Endothelial cell of umbilical vein (primary cell): ENCODE results near the gene SAC3D1. TPM values are rescaled to one million over a fixed set of nuclear protein-coding genes. Genes with fewer than 3 reads are reported as not detected.

Experiments
- BruUV-seq: library from RNA; stranded (reverse); fragments of 400-500 nt; replicated peaks from 2 replicates; lab custom pipeline; 2021; lab: Mats Ljungman, UMichigan
- CTCF ChIA-PET: fragments of 300-600, 350-600 bp; sonication (Branson Sonifier 250); formaldehyde crosslinking; loops from one replicate; lab custom pipeline; 2021; ENCODE audit warnings: antibody characterized with exemption, inconsistent platforms; lab: Charles Lee
- POLR2A ChIA-PET: fragments of 300-600, 350-600 bp; sonication (Branson Sonifier 250); formaldehyde crosslinking; loops from one replicate; lab custom pipeline; 2021; ENCODE audit warnings: antibody characterized with exemption, inconsistent platforms; lab: Charles Lee
- DNase-seq: peaks from one replicate; pipeline ENCODE4 v3.0.0-alpha.2; 2011; ENCODE audit warnings: low read depth, low spot score
- FAIRE-seq: peaks from 2 replicates; lab custom pipeline; 2011; peaks lifted over from hg19 to GRCh38; lab: Jason Lieb, UNC
- H2AFZ ChIP-seq: 2 replicates; pipeline ENCODE4 v1.6.0; 2012; ENCODE audit warnings: low read depth, low read length, control low read depth, inconsistent platforms
- H3K27ac ChIP-seq: 2 replicates; pipeline ENCODE4 v1.5.1; 2011; ENCODE audit warnings: low read depth, mild to moderate bottlenecking, control low read depth, low read length, moderate library complexity; ENCODE audit not compliant: insufficient read depth
- H3K27me3 ChIP-seq, 2 experiments: 2 replicates each; pipeline versions ENCODE4 v1.6.0 to v1.6.1; 2011; ENCODE audit warnings: low read length in 2 of 2, mixed read lengths in 1 of 2; ENCODE audit not compliant: control insufficient read depth in 2 of 2, insufficient read depth in 2 of 2
- H3K36me3 ChIP-seq, 2 experiments: 2 replicates in 1 of 2; 3 replicates in 1 of 2; pipeline ENCODE4 v1.5.1; 2011; ENCODE audit warnings: low read length in 2 of 2, mild to moderate bottlenecking in 1 of 2, moderate library complexity in 1 of 2; ENCODE audit not compliant: control insufficient read depth in 2 of 2, insufficient read depth in 2 of 2; ENCODE audit errors: extremely low read depth in 1 of 2
- H3K4me1 ChIP-seq: 3 replicates; pipeline ENCODE4 v1.5.1; 2011; ENCODE audit warnings: mild to moderate bottlenecking, low read length; ENCODE audit not compliant: control insufficient read depth, insufficient read depth; ENCODE audit errors: extremely low read depth
- H3K4me2 ChIP-seq: 2 replicates; pipeline ENCODE4 v1.6.1; 2011; ENCODE audit warnings: low read length, control low read depth, mixed read lengths; ENCODE audit not compliant: insufficient read depth
- H3K4me3 ChIP-seq, 3 experiments: fragments of 200-600 bp in 1 of 3; sonication (generic), shearing (Covaris generic) in 1 of 3; replicated peaks in 1 of 3; 2 replicates each; pipeline ENCODE4 v1.5.1; 2011 to 2016; ENCODE audit warnings: control low read depth in 3 of 3, low read length in 3 of 3, mild to moderate bottlenecking in 2 of 3, inconsistent platforms in 1 of 3, low read depth in 1 of 3, moderate library complexity in 1 of 3; ENCODE audit not compliant: insufficient read depth in 1 of 3
- H3K79me2 ChIP-seq: 2 replicates; pipeline ENCODE4 v1.6.0; 2012; ENCODE audit warnings: low read length, inconsistent platforms; ENCODE audit not compliant: control insufficient read depth, insufficient read depth
- H3K9ac ChIP-seq: replicated peaks from 2 replicates; pipeline ENCODE3; 2011; ENCODE audit warnings: low read length, control low read depth; ENCODE audit not compliant: insufficient read depth; ENCODE audit errors: extremely low read depth
- H3K9me1 ChIP-seq: replicated peaks from 3 replicates; pipeline ENCODE4 v1.6.0; 2011; ENCODE audit warnings: mild to moderate bottlenecking, low read length; ENCODE audit not compliant: control insufficient read depth, insufficient read depth; ENCODE audit errors: extremely low read depth
- H3K9me3 ChIP-seq: replicated peaks from 2 replicates; pipeline ENCODE4 v1.5.1; 2012; ENCODE audit warnings: low read length, inconsistent platforms; ENCODE audit not compliant: control insufficient read depth, insufficient read depth
- H4K20me1 ChIP-seq: replicated peaks from 2 replicates; pipeline ENCODE3; 2011; ENCODE audit warnings: mild to moderate bottlenecking, low read length; ENCODE audit not compliant: control insufficient read depth, insufficient read depth; ENCODE audit errors: extremely low read depth
- CTCF ChIP-seq, 2 donors: IDR thresholded peaks; 1 replicate in 1 of 2; 2 replicates in 1 of 2; pipeline ENCODE4 v1.5.1; 2011; ENCODE audit warnings: low read length in 2 of 2, mild to moderate bottlenecking in 2 of 2, moderate library complexity in 2 of 2, control low read depth in 1 of 2, inconsistent platforms in 1 of 2, low read depth in 1 of 2; ENCODE audit not compliant: insufficient read depth in 1 of 2; ENCODE audit errors: extremely low read depth in 1 of 2
- EZH2 ChIP-seq: IDR thresholded peaks from 2 replicates; pipeline ENCODE4 v1.6.1; 2012; ENCODE audit warnings: borderline replicate concordance, low read depth, mild to moderate bottlenecking, moderate library complexity, low read length, inconsistent platforms; ENCODE audit not compliant: severe bottlenecking
- FOS ChIP-seq: IDR thresholded peaks from 2 replicates; pipeline ENCODE4 v1.6.1; 2011; ENCODE audit warnings: mild to moderate bottlenecking, low read length, moderate library complexity, borderline replicate concordance; ENCODE audit not compliant: insufficient read depth
- GATA2 ChIP-seq: IDR thresholded peaks from 2 replicates; pipeline ENCODE4 v1.7.0; 2011; ENCODE audit warnings: low read depth, mild to moderate bottlenecking, moderate library complexity, mixed read lengths, low read length; ENCODE audit not compliant: insufficient read length, insufficient read depth
- JUN ChIP-seq: IDR thresholded peaks from 2 replicates; pipeline ENCODE4 v1.6.1; 2011; ENCODE audit warnings: borderline replicate concordance, low read depth; ENCODE audit not compliant: insufficient read length, insufficient read depth
- MAX ChIP-seq: IDR thresholded peaks from 2 replicates; pipeline ENCODE4 v1.6.1; 2011; ENCODE audit not compliant: insufficient read depth, insufficient read length
- MYC ChIP-seq: IDR thresholded peaks from one replicate; pipeline ENCODE4 v1.6.1; 2011; ENCODE audit warnings: mild to moderate bottlenecking, low read depth, low read length
- POLR2A ChIP-seq: IDR thresholded peaks from 2 replicates; pipeline ENCODE4 v1.6.1; 2012; ENCODE audit warnings: low read depth, mild to moderate bottlenecking, control low read depth, low read length
- dilution Hi-C: fragments of 300-500 bp; cut with MboI; formaldehyde crosslinking; loops from one replicate; pipeline ENCODE4 v1.15.0; 2019; ENCODE audit warnings: low sequenced_read_pairs; ENCODE audit not compliant: extremely low pct_ligation_motif_present
- intact Hi-C: fragments of 100-400 bp; cut with micrococcal nuclease; formaldehyde crosslinking; loops from one replicate; pipeline ENCODE4 v1.10.0; 2022
- polyA plus RNA-seq, 4 experiments: library from polyadenylated mRNA; depleted of rRNA in 3 of 4; stranded (reverse) in 3 of 4; unstranded in 1 of 4; fragments of >200 nt; gene quantifications; 2 replicates each; pipeline versions ENCODE4 v1.2.1 to v1.2.3, GENCODE V29; 2011 to 2012; ENCODE audit warnings: missing spikeins in 1 of 4
- total RNA-seq: library from RNA; stranded (reverse); gene quantifications from 2 replicates; pipeline ENCODE4 v1.2.3, GENCODE V29; 2021

SAC3D1 gene
- total and polyA plus RNA-seq, 2 donors (not counting 3 experiments of a cell fraction or from before 2014, with no cell fraction given) = 16.6 to 17.0 TPM

DNA sequence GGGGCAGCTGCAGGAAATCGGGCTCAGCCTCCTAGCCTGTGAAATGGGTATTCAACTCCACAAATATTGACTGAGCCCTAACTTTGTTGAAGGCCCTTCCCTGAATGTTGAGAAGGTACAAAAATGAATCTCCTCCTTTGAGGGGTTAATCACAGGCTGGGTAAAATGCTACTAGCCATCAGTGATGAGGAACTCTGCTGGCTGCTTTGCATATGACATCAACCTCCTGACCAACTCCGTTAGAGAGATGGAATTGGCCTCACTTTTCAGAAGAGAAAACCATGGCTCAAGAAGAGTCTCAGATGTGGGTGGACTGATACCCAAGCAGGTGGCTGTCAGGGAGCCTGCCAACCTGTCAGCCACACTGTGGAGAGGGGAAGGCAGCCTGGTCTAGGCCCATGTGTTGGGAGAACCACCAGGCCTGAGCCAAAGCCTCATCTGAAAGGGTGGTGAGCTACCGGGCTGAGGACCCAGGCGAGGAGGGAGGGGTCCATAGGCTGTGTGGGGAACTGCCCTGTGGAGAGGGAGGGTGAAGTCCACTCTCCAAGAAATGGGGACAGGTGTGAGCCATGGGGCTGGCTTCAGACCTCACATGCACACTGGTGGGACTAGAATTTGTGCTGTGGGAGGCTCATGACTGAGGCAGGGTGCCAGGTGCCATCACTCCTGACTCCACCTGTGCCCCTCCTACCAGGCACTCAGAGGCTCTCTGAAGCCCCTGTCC is 31.1 kb downstream of the SAC3D1 start:
- H3K4me1 ChIP-seq = no peaks in the 10 kb centered on the region
- POLR2A ChIA-PET = interaction anchor here (0.6 to 0.7 kb wide), 2 partner anchors 14 to 190 kb away, joined by 3 to 4 read pairs; partner anchors contain the start of genes NAALADL1 and POLA2
- H2AFZ ChIP-seq = no peak overlapping the region
- FAIRE-seq (no peak), DNase-seq (no peak)
- dilution Hi-C loops (no loop called here), intact Hi-C loops (no loop called here)
- H4K20me1 ChIP-seq = no peaks in the 10 kb centered on the region
- no peaks in the 10 kb centered on the region for H3K36me3 ChIP-seq
- H3K27ac ChIP-seq = no peak overlapping the region
- H3K79me2 ChIP-seq = no peaks in the 10 kb centered on the region
- CTCF ChIA-PET = no interaction called here
- no peaks in the 10 kb centered on the region for H3K27me3 ChIP-seq
- TF ChIP-seq POLR2A (no peak), EZH2 (no peak), CTCF (IDR thresholded peaks at IDR 0.05; ENCODE audit: extremely low read depth in 1 of 2, insufficient read depth in 1 of 2, low read depth in 1 of 2, low read length in 2 of 2) (no peak), FOS (no peak), MYC (no peak), JUN (no peak), GATA2 (no peak), MAX (no peak)
- H3K9ac ChIP-seq = no peak overlapping the region
- no TSS peak for BruUV-seq
- H3K9me3 ChIP-seq = no peaks in the 10 kb centered on the region
- no peak overlapping the region for H3K4me2 ChIP-seq
- H3K4me3 ChIP-seq = no peak overlapping the region
- H3K9me1 ChIP-seq = no peaks in the 10 kb centered on the region
